Inferior parietal cortex (tissue), 1 donor: ENCODE measurements around the gene FYN.

Source experiments
- DNase-seq: peaks from one replicate; pipeline ENCODE4 v3.0.0-alpha.2; 2016; ENCODE audit errors: extremely low spot score

Gene FYN

GRCh38 chr6:111748231-111748647 lies 125.0 kb downstream of the FYN start:
- DNase-seq = no peak

DNA sequence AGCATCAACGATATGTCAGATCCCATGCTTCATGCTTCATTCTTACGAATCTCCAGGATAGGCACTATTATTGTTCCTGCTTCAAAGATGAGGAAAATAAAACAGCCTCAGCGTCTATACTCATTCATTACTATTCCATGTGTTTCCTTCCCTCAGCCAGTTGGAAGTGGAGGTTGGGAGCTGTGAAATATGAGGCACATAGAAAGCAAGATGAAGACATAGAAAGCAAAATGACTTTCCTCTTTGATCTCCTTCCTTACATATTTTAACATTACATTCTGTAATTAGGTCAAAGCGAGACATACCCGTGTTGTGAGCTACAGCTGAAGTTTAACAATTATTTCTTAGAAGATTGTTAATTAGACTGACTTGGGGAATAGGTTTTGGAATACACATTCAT lies 125.4 kb downstream of the FYN start:
- DNase-seq = no peak

DNA sequence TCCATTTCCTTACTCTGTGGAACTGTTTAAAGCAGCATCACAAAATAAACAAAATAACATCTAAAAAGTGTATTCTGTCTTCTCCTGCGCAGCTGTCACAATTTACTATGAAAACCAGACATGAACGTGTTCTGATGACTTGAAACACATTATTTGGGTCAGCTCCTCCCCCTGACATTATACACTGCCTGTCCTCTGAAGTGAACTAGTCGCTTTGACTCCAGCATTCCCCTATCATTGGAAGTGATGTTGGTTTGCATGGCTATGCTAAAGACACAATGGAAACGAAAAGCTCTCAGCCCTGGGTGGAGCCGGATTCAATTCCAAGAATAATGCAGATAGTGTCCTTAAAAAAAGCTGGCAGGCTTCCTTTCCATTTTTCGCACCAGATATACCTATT lies 125.9 kb downstream of the FYN start:
- no peak for DNase-seq

- no peak for DNase-seq
These were observed 126.3 kb downstream of the FYN start for GRCh38 chr6:111746983-111747382.

DNA sequence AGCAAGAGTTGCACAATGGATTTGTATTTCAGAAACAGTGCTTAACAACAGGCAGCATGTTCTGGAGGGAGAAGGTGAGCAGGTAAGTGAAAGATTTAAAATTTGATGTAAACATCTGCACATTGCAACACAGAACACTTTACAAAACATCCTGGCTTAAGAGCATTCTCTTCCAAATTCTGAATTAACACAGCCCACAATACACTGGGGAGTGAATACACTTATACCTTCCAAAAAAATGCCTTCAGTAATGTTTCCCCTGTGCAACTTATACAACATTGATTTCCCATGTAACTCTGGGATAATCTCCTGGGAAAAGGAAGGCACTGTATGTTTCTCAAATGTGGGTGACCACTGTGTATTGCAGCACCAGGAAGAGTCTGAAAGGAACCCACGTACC lies 127.6 kb downstream of the FYN start:
- DNase-seq = no peak

DNA sequence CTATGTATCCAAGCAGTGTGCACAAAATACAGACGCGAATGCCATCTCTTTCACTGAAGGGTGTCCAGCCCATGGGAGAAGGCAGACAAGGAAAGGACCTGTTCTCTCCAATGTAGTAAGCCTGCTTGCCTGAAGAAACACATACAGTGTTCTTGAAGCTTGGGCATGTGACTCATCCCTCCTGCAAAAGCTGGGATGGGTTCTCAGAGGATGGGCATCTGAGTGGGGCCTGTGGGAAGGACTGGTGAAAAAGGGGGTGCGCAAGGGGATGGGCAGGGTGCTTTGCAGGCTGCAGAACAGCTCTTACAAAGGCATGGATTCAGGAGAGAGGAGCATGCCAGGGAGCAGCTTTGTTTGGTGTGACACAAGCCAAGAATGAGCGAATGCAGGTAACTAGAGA lies 128.1 kb downstream of the FYN start:
- DNase-seq = no peak

GRCh38 chr6:111743862-111744692 lies 129.2 kb downstream of the FYN start:
- DNase-seq = peak; percentile 67

GRCh38 chr6:111743360-111743759 lies 129.9 kb downstream of the FYN start:
- DNase-seq = no peak

GRCh38 chr6:111741177-111741952 lies 131.9 kb downstream of the FYN start:
- DNase-seq = no peak

GRCh38 chr6:111740506-111740905 lies 132.7 kb downstream of the FYN start:
- DNase-seq = no peak

DNA sequence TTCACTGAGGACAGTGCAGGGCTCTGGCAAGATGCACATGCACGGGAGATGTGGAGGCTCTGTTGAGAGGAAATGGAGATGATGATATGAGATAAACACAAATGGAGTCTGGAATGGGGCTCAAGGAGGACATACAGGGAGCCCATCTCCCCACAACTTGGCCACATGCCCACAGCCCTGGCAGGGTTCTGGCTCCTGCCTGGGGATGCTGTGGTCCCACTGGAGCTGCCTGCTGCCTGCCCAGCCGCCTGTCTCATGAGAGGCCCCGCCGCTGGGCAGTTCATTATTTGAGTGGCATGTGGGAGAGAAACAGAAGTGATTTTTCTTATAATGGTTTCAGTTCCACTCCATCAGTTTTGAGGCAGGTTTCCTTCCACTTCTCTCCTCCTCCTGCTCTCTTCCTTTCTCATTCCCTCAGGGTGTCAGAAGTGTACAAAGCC lies 134.0 kb downstream of the FYN start:
- no peak for DNase-seq

DNA sequence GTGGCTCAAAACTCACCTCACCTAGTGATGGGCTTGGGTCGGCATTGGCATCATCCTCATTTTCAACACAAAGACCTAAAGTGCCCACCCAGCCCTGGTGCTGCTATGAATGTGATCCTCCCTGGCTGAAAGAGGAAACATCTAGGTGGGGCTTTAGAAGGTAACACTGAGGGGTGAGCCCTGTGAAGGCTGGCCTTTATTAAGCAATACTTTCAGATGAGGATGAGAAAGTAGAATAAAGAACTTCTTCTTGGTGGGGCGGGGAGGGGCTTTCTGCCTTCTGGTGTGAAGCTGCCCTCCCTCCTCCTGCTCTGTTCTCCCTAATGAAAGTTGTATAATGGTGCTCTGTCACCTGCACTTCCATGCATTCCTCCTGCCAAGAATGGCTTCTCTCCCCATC lies 134.6 kb downstream of the FYN start:
- DNase-seq = no peak

DNA sequence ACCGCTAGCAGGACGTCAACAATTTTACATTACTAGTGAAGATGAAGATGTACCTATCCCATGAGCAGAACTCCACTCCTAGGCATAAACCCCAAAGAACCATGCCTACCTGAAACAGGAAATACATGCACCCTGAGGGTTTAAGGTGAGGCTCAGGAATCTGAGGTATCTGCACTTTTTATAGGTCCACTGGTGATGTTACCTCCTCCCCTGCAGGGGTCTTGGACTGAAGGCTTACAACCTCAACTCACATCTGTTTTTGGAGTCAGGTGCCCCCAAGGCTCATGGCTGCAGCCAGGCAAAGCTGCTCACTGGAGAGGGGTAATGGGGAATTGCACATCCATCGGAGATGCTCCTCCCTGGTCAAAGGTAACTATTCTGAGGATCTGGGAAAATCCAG lies 135.1 kb downstream of the FYN start:
- DNase-seq = no peak

DNA sequence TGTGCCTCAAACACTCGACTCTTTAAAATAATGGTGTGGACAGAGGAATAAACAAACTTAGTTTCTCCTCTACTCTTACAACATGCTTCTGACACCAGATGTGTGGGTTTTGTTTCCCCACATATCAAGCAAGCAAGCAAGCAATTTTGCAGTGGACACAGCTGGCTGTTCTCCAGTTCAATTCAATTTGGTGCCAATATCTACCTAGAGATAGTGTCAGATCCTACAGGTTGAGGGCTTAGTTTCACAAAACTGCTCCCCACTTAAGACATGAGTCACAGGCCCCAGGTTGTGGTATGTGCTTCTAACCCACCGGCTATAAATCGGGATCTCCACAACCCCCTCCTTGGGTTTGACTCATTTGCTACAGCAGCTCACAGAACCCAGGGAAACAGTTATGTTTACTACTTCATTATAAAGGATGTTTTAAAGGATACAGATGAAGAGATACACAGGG lies 136.2 kb downstream of the FYN start:
- DNase-seq = no peak

DNA sequence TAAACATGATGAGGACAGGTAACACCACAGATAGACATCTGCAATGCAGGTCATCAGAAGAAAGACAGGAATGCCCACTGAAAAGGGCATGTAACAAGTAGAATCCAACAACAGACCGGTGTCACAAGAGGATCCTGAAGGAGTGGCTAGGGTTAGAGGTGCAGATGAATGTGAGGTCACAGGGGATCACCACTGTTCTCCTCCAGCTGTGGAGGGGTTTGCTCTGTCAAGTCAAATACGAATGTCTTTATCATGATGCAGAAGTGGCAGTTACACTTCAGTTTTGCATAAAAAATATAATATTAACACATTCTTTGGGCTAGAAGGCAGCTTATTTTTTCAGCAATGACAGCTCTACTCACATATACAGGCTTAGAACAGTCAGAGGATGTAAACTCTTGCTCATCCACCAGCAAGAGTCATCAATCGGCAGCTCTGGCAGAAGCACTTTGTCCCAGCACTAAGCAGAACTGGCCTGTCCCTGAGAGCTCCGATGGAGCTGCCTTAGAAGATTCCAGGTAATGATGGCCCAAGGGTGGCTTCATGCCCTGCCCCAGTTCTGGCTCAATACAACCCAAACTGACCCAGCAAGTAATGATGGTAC lies 137.1 kb downstream of the FYN start:
- DNase-seq = no peak

DNA sequence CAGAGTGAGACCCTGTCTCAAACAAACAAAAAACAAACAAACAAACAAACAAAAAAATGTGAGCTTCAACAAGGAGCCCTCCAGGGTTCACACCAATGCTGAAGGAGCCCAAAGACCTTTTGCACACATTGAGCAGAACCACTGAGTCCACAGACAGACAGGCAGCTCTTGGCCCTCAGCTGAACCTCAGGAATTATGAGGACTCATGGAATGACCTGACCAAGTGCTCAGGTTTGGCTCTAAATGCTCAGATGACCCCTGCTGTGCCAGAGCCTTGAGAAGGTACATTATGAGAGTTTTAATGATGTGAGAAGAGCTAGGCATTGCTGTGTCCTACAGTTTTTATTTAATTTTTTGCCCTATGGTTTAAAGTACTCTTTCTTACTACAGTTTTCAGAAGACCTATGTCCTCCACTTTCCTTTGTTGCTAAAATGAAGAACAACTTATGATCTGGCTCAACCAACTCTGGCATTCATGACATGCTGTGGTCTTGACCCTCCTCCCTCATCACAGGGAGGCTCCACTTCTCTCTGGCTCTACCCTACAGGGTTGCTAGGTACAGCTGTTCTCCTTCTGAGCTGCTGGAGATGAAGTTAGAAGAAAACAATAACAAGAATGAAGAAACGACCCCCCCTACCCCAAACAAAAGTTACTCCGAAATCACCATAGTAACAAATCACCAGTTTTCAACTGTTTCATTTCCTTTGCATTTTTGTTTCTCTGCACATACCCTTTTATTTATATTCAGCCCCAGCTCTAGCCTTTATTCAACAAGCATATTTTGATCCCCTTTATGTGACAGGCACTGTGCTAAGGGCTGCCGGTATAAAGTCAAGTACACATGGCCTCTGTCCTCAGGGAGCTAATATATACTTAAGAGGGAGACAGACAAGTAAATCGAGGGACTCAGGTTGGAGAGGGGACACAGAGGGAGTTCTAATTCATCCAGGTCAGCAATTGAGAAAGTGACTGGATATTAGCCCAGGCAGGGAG lies 138.9 kb downstream of the FYN start:
- no peak for DNase-seq

DNA sequence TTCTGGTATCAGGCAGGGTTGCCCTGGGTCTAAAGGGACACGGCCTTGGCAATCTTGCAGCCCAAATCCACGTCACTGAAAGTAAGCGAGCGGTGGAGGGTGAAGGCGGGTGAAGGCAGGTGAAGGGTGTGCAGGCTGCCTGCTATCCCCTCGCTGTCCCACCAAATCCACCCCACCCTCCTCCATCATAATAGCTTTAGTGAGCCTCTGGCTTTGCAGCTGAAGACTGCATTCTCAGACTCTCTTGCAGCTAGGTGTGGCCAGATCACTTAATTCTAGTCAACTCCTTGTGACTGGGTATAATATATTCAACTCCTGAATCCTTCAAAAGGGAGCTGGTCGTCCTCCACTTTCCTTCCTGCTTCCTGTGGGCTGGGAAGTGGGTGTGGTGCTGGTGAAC lies 140.9 kb downstream of the FYN start:
- DNase-seq = no peak

- DNase-seq = no peak
These were observed 141.6 kb downstream of the FYN start for GRCh38 chr6:111731456-111732195.

- no peak for DNase-seq
These were observed 142.4 kb downstream of the FYN start for GRCh38 chr6:111730864-111731263.

- DNase-seq = no peak
These were observed 145.4 kb downstream of the FYN start for GRCh38 chr6:111727802-111728201.

DNA sequence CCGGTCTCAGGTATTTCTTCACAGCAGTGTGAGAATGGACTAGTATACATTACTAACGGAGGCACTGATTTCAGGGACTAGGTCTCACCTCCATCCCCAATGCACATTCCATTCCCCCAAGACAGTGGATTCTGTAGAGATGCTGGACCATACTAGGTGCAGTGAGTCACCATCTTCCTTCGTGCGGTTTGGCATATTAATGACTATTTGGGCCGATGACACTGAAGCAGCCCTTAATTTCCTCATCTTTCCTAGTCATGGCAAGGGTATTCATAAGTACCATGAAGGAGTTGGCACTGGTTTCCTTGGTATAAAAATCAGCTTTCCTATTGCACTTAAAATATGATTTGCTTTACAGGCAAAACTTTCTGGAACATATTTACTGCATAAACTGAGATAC lies 146.2 kb downstream of the FYN start:
- DNase-seq = no peak
